OCI-LY7 (cell line): ENCODE measurements around the gene SDK2. TPM values are rescaled to one million over a fixed set of nuclear protein-coding genes. Genes with fewer than 3 reads are reported as not detected.

ENCODE experiments used
- BruUV-seq: library from RNA; stranded (reverse); fragments of 400-500 nt; replicated peaks from 2 replicates; lab custom pipeline; 2021; lab: Mats Ljungman, UMichigan
- CTCF ChIA-PET: fragments of 300-600 bp; sonication (Branson Sonifier 250); formaldehyde crosslinking; loops from one replicate; lab custom pipeline; 2022; ENCODE audit warnings: antibody characterized with exemption; ENCODE audit not compliant: unreplicated experiment; lab: Charles Lee
- POLR2A ChIA-PET: fragments of 300-600 bp; sonication (Branson Sonifier 250); formaldehyde crosslinking; loops from one replicate; lab custom pipeline; 2022; ENCODE audit warnings: antibody characterized with exemption; lab: Charles Lee
- DNase-seq: peaks from one replicate; pipeline ENCODE4 v3.0.0-alpha.2; 2015; ENCODE audit warnings: low spot score
- H2AFZ ChIP-seq: fragments of 200-600 bp; sonication (generic), shearing (Covaris generic); 2 replicates; pipeline ENCODE4 v1.6.1; 2014; ENCODE audit warnings: mild to moderate bottlenecking, antibody characterized with exemption, low read length, moderate library complexity
- H3K27ac ChIP-seq: fragments of 200-600 bp; sonication (generic); 2 replicates; pipeline ENCODE4 v1.5.1; 2014; ENCODE audit warnings: mixed run types, low read depth, mild to moderate bottlenecking, moderate library complexity, low read length, inconsistent platforms; ENCODE audit not compliant: poor library complexity, severe bottlenecking
- H3K36me3 ChIP-seq: fragments of 200-600 bp; sonication (generic); 2 replicates; pipeline ENCODE4 v1.6.1; 2014; ENCODE audit warnings: mild to moderate bottlenecking, antibody characterized with exemption, low read length, moderate library complexity, mixed read lengths; ENCODE audit not compliant: insufficient read depth
- H3K4me1 ChIP-seq: fragments of 200-600 bp; sonication (generic); 2 replicates; pipeline ENCODE4 v1.5.1; 2014; ENCODE audit warnings: mild to moderate bottlenecking, low read length; ENCODE audit not compliant: insufficient read depth, poor library complexity, severe bottlenecking
- H3K4me2 ChIP-seq: fragments of 200-600 bp; sonication (generic); 2 replicates; pipeline ENCODE4 v1.6.1; 2014; ENCODE audit warnings: mild to moderate bottlenecking, low read length
- H3K4me3 ChIP-seq: fragments of 200-600 bp; sonication (generic); 2 replicates; pipeline ENCODE4 v1.5.1; 2014; ENCODE audit warnings: mild to moderate bottlenecking, low read depth, low read length; ENCODE audit not compliant: poor library complexity, severe bottlenecking
- H3K79me2 ChIP-seq: fragments of 200-600 bp; sonication (generic); 2 replicates; pipeline ENCODE4 v1.6.1; 2016; ENCODE audit warnings: low read depth, mild to moderate bottlenecking, low read length, moderate library complexity, mixed read lengths; ENCODE audit not compliant: insufficient read depth
- H3K9me2 ChIP-seq: fragments of 200-600 bp; sonication (generic); 2 replicates; pipeline ENCODE4 v1.6.1; 2016; ENCODE audit warnings: mild to moderate bottlenecking, low read length, mixed read lengths; ENCODE audit not compliant: insufficient read depth
- H3K9me3 ChIP-seq: fragments of 200-600 bp; sonication (generic); 2 replicates; pipeline ENCODE4 v1.6.1; 2014; ENCODE audit warnings: mild to moderate bottlenecking, mixed run types, low read length, mixed read lengths
- H4K20me1 ChIP-seq: fragments of 200-600 bp; sonication (generic); 2 replicates; pipeline ENCODE4 v1.6.1; 2014; ENCODE audit warnings: mild to moderate bottlenecking, antibody characterized with exemption, low read length, moderate library complexity, mixed read lengths; ENCODE audit not compliant: insufficient read depth
- EZH2phosphoT487 ChIP-seq: fragments of 200-600 bp; sonication (generic); IDR thresholded peaks from 2 replicates; pipeline ENCODE4 v1.6.1; 2018; ENCODE audit warnings: low read depth, borderline replicate concordance, mild to moderate bottlenecking, mixed run types, antibody characterized with exemption, low read length, moderate library complexity, mixed read lengths
- intact Hi-C: fragments of 100-400 bp; cut with micrococcal nuclease; formaldehyde crosslinking; loops from one replicate; pipeline ENCODE4 v1.10.0; 2022; ENCODE audit not compliant: unreplicated experiment
- total RNA-seq, 2 experiments: library from RNA; depleted of rRNA in 1 of 2; stranded (reverse); fragments of >200 nt in 1 of 2; shearing (Covaris generic) in 1 of 2; gene quantifications; 2 replicates each; pipeline ENCODE4 v1.2.3, GENCODE V29; 2014 to 2022
- TF ChIP-seq, protein P1 (sequence below): fragments of 200-600 bp; sonication (generic); conservative IDR thresholded peaks from 2 replicates; pipeline ENCODE4 v1.5.1; 2014; ENCODE audit warnings: mild to moderate bottlenecking, antibody characterized with exemption, low read length, moderate library complexity, mixed read lengths

The SDK2 gene
- total RNA-seq, 2 experiments from 2014 or later = 0.32 to 1.8 TPM

DNA sequence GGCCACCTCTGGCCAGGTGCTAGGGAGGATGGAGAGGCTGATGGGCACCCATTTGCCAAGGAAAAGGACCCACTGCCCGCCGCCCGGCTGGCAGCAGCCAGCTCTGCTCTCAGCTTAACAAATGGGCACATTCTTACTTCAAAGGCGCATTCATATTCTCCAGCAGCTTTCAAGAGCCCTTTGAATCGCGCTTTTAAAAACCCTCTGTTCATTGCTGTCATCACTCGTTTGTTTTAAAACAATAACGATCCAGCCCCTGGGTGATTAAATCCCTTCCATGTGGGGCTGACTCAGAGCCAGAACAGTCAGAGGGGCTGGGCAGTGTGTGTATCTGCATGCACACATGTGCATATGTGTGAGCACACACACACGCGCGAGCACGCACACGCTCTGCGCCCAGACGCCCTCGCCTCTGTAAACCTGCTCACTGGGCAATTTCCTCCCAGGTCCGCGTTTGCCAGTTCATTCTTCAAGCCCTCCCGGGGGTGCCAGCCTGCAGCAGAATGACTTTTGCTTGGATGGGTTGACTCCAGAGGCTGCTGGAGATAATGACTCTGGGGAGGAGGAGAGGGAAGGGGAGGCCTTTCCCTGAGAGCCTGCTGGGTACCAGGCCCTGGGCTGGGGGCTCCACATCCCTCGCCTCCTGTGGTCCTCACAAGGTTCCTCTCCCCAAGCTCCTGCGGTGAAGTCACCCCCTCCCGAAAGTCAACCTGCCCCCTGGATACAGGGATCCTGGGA, 133.1 kb downstream of the SDK2 start:
- ChIA-PET CTCF (no interaction called here), POLR2A (interaction anchor here (1.0 kb wide), 1 partner anchor 18 kb away, joined by 3 read pairs; no protein-coding TSS in a partner anchor)
- no peak for DNase-seq
- H3K4me3 ChIP-seq = no peak overlapping the region
- no peaks in the 10 kb centered on the region for H3K9me2 ChIP-seq
- H3K4me1 ChIP-seq = no peaks in the 10 kb centered on the region
- H3K79me2 ChIP-seq = no peaks in the 10 kb centered on the region
- H3K4me2 ChIP-seq = no peak overlapping the region
- H3K9me3 ChIP-seq = no peaks in the 10 kb centered on the region
- no peaks in the 10 kb centered on the region for H4K20me1 ChIP-seq
- no peak for TF ChIP-seq EZH2phosphoT487
- TF ChIP-seq, protein P1, sequence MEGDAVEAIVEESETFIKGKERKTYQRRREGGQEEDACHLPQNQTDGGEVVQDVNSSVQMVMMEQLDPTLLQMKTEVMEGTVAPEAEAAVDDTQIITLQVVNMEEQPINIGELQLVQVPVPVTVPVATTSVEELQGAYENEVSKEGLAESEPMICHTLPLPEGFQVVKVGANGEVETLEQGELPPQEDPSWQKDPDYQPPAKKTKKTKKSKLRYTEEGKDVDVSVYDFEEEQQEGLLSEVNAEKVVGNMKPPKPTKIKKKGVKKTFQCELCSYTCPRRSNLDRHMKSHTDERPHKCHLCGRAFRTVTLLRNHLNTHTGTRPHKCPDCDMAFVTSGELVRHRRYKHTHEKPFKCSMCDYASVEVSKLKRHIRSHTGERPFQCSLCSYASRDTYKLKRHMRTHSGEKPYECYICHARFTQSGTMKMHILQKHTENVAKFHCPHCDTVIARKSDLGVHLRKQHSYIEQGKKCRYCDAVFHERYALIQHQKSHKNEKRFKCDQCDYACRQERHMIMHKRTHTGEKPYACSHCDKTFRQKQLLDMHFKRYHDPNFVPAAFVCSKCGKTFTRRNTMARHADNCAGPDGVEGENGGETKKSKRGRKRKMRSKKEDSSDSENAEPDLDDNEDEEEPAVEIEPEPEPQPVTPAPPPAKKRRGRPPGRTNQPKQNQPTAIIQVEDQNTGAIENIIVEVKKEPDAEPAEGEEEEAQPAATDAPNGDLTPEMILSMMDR = no peak
- no peak overlapping the region for H2AFZ ChIP-seq
- no peaks in the 10 kb centered on the region for H3K36me3 ChIP-seq
- intact Hi-C loops = no loop called here
- no TSS peak for BruUV-seq
- no peak overlapping the region for H3K27ac ChIP-seq

DNA sequence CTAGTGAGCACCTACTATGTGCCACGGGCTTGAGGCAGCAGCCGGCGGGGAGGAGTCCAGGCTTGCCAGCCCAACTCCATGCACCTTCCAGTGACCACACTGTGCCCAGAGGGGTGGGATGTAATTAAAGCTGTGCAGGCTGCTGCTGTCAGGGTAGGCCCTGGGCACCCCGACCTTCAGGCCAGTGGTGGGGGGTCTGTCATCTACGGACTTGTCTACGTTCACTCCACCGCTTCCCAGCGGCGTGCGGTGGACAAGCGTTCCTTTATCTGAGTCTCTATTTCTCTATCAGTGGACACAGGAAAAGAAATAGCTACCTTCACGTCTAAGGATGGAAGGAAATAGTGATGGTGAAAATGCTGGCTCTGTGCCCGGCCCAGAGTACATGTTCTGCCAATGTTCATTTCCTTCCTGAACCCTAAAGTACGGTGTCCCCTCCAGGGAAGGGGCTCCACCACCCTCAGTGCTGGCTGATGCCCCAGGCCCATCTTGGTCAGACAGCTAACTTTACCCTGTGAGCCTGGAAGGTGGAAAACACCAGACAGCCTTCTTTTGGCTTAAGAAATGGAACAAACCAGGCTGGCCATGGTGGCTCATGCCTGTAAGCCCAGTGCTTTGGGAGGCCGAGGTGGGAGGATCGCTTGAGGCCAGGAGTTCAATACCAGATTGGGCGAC, 135.2 kb downstream of the SDK2 start:
- DNase-seq = no peak
- TF ChIP-seq EZH2phosphoT487 = no peak
- TF ChIP-seq, protein P1 = no peak
- BruUV-seq = no TSS peak
- Histone ChIP-seq H3K9me3 (no peaks in the 10 kb centered on the region), H3K4me2 (no peak overlapping the region), H3K79me2 (no peaks in the 10 kb centered on the region), H4K20me1 (no peaks in the 10 kb centered on the region), H3K4me1 (no peaks in the 10 kb centered on the region), H3K36me3 (no peaks in the 10 kb centered on the region), H2AFZ (no peak overlapping the region), H3K4me3 (no peak overlapping the region), H3K9me2 (no peaks in the 10 kb centered on the region), H3K27ac (no peak overlapping the region)
- ChIA-PET CTCF (no interaction called here), POLR2A (no interaction called here)
- intact Hi-C loops = no loop called here
